ENCODE measurements around the gene C11orf68. TPM values are rescaled to one million over a fixed set of nuclear protein-coding genes. Genes with fewer than 3 reads are reported as not detected.

C11orf68 gene
- total and polyA plus RNA-seq, 9 of the 15 experiments (the other 6 are each of a cell fraction or from before 2014, with no cell fraction given) = 3.6 to 35.9 (median 12.8) TPM

- TF ChIP-seq, protein P1, sequence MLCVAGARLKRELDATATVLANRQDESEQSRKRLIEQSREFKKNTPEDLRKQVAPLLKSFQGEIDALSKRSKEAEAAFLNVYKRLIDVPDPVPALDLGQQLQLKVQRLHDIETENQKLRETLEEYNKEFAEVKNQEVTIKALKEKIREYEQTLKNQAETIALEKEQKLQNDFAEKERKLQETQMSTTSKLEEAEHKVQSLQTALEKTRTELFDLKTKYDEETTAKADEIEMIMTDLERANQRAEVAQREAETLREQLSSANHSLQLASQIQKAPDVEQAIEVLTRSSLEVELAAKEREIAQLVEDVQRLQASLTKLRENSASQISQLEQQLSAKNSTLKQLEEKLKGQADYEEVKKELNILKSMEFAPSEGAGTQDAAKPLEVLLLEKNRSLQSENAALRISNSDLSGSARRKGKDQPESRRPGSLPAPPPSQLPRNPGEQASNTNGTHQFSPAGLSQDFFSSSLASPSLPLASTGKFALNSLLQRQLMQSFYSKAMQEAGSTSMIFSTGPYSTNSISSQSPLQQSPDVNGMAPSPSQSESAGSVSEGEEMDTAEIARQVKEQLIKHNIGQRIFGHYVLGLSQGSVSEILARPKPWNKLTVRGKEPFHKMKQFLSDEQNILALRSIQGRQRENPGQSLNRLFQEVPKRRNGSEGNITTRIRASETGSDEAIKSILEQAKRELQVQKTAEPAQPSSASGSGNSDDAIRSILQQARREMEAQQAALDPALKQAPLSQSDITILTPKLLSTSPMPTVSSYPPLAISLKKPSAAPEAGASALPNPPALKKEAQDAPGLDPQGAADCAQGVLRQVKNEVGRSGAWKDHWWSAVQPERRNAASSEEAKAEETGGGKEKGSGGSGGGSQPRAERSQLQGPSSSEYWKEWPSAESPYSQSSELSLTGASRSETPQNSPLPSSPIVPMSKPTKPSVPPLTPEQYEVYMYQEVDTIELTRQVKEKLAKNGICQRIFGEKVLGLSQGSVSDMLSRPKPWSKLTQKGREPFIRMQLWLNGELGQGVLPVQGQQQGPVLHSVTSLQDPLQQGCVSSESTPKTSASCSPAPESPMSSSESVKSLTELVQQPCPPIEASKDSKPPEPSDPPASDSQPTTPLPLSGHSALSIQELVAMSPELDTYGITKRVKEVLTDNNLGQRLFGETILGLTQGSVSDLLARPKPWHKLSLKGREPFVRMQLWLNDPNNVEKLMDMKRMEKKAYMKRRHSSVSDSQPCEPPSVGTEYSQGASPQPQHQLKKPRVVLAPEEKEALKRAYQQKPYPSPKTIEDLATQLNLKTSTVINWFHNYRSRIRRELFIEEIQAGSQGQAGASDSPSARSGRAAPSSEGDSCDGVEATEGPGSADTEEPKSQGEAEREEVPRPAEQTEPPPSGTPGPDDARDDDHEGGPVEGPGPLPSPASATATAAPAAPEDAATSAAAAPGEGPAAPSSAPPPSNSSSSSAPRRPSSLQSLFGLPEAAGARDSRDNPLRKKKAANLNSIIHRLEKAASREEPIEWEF (CRISPR knock-in tag; IDR thresholded peaks at IDR 0.05) = no peak
- TF ChIP-seq LCOR (CRISPR knock-in tag; IDR thresholded peaks at IDR 0.05) (0 out of 2 replicates have a peak, but pooled peaks have one; percentile 53), CBX2 (IDR thresholded peaks at IDR 0.05; ENCODE audit: insufficient read depth, low read length, poor library complexity, severe bottlenecking) (no peak), MGA (IDR thresholded peaks at IDR 0.05) (peak; percentile 10; the same call in 1 of the 2 replicates), LEF1 (IDR thresholded peaks at IDR 0.05) (no peak), XRCC5 (IDR thresholded peaks at IDR 0.05; ENCODE audit: low read depth, low read length) (no peak), NELFE (IDR thresholded peaks at IDR 0.05; ENCODE audit: insufficient read depth, insufficient read length) (no peak), ETV1 (tag; conservative IDR thresholded peaks at IDR 0.05; ENCODE audit: low read depth) (no peak), NR3C1 (CRISPR knock-in tag; IDR thresholded peaks at IDR 0.05) (no peak), ZSCAN32 (CRISPR knock-in tag; IDR thresholded peaks at IDR 0.05) (no peak)
Measured at GRCh38 chr11:65918211-65919140, at the start of gene C11orf68 (continued).
